Hematopoietic multipotent progenitor cell (in vitro differentiated cells): ENCODE measurements around the gene ERICH6. TPM values are rescaled to one million over a fixed set of nuclear protein-coding genes. Genes with fewer than 3 reads are reported as not detected.
A peak's percentile ranks its signal among the peaks of the same experiment; 100 is the strongest.

Experiments used
- DNase-seq, 3 donors: peaks; one replicate each; pipeline ENCODE4 v3.0.0-alpha.2; 2011 to 2015; ENCODE audit warnings: low read depth in 2 of 3, low spot score in 2 of 3
- total RNA-seq: library from RNA; depleted of rRNA; stranded (reverse); fragments of >200 nt; gene quantifications from one replicate; pipeline ENCODE4 v1.2.3, GENCODE V29; 2012

Gene ERICH6
- total RNA-seq, 1 donor, result not detected

DNA sequence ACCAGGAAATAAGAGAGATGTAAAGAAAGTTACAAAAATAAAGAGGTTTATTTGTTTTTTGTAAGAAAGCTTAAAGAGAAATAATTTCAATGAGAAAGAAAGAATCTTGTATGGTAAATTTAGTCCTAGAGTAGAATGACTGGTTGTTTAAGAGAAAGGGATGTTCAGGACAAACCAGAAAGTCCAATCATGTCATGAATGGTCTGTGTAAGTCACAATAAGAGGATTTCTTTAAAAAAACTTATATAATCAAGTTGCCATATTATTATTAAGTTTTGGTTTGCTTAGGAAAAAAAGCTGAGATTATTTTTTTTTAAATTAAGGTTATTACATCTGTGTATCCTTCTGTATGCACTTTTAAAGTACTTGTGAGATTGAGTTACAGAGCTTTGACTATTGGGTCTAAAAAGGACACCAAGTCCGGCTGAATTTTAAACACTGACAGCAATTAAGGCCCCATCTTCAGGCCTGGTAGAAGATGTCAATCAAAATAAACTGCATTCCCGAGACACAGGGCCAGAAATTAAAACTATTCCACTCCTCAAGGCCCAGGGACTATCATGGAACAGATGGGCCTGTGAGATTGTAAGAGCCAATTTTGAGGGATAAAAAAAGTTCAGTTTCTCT is 12.2 kb downstream of the ERICH6 start:
- no peak for DNase-seq

DNA sequence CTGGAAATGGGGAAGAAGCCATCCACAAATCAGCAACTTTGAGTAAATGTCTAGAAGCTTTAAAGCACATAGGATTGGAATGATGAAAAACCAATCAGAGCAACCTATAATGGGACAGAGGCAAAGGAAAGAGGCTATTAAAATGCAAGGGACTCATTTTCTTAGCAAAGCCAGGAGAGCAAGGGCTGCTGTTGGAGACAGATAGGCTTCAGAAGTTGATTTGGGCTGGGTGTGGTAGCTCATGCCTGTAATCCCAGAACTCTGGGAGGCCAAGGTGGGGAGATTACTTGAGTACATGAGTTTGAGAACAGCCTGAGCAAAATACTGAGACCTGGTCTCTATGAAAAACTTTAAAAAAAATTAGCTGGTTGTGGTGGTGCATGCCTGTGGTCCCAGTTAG is 16.1 kb downstream of the ERICH6 start:
- DNase-seq, result no peak

DNA sequence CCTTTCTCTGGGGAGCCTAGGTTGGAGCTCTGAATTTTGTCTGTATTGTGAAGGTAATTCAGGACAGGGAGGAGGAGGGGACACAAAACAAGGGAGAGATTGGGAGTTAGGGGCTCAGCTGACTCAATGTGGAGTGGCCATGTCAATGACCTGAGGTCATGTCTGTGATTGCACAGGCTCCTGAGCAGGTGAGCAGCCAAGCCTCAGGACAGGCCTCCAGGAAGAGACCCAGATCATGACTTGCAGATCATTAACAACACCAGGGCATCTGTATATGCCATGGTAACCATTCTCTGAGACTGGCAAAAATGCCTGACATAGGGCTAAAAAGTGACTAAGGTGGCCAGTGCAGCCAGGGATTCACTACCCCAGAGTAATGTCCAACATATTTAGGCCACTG is 20.9 kb downstream of the ERICH6 start:
- DNase-seq, result no peak

DNA sequence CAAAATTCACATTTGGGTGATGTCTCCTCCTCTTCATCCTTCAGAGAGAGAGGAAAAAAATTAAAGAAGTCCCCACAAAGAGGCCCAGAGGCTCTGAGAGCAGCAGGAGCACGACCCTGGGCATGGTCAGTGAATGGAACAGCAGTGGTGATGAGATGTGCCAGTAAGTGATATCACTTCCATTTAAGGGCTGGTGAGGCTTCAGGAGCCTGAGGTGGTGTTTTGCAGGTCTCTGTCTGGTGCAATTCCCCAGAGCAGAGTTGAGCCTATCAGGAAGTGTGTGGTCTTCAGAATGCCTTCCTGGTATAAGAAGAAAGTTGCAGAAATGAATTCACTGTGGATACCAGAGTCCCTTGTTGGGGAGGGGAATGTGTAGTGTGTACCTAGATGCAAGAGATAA is 21.4 kb downstream of the ERICH6 start:
- DNase-seq, result no peak

DNA sequence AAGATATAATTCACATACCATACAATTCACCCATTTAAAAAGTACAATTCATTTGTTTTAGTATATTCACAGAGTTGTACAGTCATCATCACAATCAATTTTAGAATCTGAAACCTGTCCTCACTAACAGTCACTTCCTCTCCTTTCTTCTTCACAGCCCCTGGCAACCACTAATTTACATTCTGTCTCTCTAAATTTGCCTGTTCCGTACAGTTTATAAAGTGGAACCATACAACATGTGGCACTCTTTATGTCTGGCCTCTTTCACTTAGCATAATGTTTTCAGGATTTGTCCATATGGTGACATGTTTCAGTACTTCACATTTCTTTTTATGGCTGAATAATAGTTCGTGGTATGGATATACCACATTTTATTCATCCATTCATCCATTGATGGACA is 22.7 kb downstream of the ERICH6 start:
- peak in 1 of 3 donors; percentile 64 for DNase-seq

DNA sequence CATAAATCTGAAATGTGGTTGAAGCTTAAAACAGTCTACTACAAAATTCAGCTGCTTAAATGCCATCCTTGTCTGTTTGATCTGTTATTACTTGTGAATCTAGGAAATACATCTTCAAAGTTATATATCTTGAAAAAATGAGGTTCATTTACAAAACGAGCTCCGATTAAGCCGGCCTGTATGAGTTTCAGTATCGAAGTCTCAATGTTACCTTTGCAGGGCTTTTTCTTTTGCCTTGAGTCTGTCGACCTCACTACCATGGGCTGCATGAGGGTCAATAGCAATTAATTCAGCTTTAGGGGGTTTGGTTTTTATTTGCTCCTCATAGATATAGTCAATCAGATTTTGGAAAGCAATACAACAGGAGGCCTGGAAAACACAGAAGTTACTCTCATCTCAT is 23.2 kb downstream of the ERICH6 start:
- no peak for DNase-seq

DNA sequence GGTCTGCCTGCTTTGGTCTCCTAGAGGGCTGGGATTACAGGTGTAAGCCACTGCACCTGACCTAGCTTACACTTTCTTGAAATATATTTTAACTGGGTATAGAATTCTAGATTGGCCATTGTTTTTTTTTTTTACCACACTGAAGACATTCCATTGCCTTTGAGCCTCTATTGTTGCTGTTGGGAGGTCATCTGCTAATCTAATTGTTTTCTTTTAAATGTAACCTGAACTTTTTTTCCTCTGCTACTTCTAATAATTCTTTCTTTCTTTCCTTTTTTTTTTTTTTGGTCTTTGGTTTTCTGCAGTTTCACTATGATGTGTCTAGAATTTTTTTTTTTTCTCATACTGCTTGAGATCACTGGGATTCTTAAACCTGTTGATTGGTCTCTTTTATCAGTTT is 28.1 kb downstream of the ERICH6 start:
- DNase-seq, result peak in 1 of 3 donors; percentile 38

DNA sequence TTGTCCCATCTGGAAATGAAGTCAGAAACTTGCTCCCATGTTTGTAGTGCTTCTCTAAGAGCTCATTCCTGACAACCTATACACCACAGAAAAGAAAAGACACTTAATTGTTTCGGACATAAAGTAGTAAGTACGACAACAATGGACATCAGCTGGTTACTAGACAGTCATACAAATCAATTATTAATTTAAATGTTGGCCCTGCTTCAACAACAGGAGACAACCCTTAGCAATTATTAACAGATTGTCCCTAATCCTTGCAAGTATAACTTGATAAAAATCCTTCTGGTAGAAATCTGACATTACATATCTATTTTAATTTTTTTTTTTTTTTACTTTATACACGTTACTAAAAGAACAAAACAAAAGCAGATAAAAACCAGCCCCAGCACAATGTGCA is 29.8 kb downstream of the ERICH6 start:
- DNase-seq, result no peak

DNA sequence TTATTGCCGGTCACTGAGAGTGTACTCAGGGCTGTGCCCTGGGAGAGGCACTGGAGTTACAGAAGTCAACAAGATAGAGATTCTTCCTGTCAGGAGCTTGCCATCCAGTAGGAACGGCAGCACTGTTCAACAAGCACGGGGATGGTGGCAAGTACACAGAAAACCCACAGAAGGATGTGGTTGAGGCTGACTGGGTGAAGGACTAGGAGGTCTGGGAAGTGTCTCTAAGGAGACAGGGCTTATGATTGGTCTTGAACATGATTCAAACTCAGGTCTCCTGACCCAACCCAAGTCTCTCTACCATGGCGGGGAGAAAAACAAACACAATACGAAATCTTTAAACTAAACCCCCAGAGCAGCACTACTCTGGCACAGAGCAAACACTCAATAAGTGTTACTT is 37.6 kb downstream of the ERICH6 start:
- DNase-seq, result no peak

DNA sequence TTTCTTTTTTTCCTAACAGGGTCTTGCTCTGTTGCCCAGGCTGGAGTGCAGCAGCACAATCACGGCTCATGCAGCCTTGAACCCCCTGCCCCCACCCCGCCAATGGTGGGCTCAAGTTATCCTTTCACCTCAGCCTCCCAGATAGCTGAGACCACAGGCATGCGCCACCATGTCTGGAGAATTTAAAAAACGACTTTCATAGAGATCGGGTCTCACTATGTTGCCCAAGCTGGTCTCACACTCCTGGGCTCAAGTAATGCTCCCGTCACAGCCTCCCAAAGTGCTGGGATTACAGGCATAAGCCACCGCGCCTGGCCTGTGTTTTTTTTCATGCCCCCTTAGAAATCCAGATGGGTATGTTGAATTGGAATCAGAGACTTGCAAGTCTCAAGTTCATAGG is 40.3 kb downstream of the ERICH6 start:
- no peak for DNase-seq

DNA sequence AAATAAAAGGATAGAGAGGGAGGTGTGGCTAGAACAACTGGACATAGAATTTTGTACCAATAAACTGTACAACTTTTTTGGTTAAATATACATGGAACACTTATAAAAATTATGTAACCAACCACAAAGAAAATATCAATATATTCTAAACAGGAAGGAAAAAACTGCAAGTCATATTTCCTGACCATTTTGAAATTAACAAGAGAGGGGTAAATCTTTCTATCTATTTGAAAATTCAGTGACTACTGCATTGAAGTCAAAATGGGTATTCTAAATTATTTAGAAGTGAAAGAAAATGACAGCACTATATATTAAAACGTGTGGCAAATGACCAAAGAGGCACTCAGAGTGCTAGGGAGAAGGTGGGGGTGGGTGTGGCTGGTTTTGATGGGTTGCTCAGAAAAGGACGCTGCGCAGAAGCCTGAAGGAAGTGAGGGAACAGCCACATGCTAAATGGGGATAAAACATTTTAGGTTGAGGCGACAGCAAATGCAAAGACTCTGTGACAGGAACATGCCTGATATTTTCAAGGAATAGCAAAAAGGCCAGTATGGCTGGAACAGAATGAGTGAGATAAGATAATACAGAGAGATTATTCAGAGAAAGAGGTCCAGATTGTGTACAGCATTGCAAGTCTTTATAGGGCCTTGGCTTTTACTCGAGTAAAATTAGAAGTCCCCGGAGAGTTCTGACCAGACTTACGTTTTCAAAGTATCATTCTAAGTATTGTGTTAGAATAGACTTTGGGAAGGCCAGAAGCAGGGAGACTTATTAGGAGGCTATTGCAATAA is 41.1 kb downstream of the ERICH6 start:
- peak in 1 of 3 donors; percentile 34 for DNase-seq

DNA sequence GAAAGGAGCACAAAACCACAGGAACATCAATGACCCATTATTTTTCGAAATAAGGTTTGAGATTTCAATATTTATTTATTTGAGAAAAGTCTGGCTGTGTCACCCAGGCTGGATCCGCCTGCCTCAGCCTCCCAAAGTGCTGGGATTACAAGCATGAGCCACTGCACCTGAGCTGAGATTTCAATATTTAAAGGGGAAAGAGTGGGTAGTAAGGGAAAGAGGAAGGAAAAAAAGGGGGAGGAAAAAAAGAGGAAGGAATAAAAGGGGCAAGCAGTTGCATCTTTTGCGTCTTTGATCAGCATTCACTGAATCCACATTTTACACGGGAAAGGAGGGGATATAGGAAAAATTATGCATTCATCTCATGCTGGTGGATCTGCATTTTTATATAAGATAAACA is 47.4 kb downstream of the ERICH6 start:
- no peak for DNase-seq

DNA sequence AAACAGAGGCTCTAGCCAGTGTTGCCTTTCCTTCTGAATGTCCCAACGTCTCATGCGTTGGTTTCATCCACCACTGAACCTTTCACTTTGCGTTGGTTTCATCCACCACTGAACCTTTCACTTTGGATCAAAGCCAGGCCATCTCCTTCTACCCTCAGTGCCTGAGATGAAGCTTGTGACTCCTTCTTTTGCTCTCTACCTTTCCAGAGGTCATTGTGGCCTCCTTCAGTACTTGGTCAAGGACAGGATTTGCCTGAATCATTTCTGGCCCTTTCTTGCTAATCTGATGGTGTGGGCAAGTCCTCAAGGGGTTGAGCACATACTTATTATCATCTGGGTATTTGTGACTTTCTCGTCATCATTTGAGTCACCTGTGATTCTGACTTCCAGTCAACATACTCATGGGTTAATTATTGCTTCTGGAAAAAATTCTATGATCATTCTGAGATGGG is 50.6 kb downstream of the ERICH6 start:
- DNase-seq, result no peak

DNA sequence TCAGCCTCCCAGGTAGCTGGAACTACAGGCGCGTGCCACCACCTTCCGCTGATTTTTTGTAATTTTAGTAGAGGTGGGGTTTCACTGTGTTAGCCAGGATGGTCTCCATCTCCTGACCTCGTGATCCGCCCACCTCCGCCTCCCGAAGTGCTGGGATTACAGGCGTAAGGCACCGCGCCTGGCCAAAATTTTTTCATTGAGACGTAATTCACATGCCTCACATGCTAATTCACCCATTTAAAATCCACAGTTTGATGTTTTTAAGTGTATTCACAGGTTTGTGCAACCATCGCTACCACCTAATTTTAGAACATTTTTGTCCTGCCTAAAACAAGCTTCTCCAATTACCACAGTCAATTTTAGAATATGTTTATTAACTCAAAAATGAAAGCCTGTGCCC is 63.5 kb downstream of the ERICH6 start:
- no peak for DNase-seq

DNA sequence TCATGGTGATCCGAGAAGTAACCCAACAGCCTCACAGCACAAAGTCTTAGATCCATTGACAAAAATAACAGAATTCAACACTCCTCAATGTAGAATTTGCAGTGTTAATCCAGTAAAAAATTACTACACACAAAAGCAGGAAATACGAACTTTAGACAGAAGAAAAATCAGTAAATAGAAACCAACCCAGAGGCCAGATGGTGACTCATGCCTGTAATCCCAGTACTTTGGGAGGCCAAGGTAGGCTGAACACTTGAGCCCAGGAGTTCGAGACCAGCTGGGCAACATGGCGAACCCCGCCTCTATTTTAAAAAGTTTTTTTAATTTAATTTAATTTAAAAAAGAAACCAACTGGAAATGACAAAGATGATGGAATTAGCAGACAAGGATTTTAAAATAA is 64.5 kb downstream of the ERICH6 start:
- DNase-seq, result no peak

DNA sequence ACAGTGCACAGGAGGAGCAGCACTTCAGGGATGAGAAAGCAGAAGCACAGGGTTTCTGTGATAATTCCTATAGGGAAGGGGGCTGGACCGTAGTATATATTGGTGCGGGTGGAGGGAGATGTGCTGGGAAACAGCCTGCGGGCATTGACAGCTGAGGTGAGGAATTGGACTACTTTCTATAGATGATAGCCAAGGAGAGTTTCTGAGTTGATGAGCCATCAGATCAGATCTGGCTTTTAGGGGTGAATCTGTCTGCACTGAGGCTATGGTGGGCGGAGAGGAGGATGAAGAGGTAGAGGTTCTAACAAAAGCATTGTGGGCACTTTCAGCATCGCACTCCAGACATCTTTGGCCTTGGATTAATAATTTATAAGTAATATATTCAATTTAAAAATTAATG is 67.5 kb downstream of the ERICH6 start:
- DNase-seq, result no peak

DNA sequence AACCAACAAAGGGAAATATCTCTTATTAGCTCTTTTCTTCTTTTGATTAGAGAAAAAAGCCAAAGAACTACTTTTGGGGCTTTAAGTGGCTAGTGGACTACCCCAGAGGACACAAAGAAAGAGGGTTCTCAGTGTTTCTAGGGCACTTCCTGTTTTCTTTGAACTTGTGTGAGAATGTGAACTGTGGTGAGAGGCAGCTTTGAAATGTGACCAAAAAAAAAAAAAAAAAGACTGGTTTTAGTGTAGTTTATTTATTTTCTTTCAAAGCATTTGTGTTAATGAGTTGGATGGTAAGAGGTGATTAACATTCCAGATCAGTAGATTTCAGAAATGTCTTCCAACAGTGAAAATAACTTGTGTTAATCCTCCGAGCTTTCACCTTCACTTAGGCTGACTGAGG is 68.2 kb downstream of the ERICH6 start:
- DNase-seq, result peak in 2 of 3 donors; percentile 36 to 81

DNA sequence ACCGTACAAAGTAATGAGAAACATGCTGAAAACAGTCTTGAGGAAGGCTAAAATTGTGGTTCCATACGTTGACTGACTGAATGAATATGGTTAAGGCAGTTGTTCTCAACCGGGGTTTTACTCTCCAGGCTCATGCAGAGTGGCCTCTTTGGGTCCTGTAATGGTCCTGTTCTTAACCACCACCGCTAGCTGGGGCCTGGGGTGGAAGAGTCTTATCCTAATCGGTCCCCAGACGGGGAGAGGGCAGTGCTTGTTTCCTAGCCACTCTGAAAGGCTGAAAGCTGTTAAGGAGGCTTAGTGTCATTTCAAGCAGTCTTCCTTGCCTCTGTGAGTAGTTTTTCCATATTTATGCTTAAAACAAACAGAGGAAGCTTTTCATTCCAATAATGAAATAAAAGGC is 68.6 kb downstream of the ERICH6 start:
- no peak for DNase-seq

DNA sequence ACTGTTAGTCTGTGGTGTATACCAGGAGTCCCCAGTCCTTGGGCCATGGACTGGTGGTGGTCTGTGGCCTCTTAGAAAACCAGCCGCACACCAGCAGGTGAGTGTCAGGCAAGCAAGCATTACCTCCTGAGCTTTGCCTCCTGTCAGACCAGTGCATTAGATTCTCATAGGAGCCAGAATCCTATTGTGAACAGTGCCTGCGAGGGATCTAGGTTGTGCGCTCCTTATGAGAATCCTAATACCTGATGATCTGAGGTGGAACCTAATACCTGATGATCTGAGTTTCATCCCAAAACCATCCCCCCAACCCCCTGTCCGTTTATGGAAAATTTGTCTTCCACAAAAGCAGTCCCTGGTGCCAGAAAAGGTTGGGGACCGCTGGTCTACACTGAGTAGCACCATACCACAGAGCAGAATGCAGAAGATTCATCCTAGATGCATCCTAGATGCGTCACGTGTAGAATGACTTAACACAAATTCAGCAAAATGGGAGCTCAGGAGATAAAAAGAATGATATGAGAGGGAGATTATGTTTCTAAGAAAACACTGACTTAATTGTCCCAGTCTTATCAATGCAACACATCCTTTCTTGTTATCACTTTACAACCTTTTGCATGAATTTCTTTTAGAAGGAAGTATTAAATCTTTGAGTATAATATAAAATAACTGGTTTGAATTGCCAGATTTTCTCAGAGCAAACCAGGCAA is 72.1 kb downstream of the ERICH6 start:
- DNase-seq, result no peak

DNA sequence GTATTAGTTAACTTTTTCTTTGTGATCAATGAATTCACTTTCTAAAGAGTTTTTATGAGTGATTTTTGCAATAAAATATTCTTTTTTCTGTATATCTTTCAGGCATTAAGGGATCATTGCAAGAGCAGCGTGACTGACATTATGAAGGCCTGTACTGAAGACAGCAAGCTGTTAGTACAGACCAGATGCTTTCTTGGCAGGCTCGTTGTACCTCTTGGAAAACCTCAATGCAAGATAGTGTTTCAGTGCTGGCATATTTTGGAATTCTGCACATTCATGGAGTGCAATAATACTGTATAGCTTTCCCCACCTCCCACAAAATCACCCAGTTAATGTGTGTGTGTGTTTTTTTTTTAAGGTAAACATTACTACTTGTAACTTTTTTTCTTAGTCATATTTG is 76.2 kb downstream of the ERICH6 start:
- DNase-seq, result no peak

DNA sequence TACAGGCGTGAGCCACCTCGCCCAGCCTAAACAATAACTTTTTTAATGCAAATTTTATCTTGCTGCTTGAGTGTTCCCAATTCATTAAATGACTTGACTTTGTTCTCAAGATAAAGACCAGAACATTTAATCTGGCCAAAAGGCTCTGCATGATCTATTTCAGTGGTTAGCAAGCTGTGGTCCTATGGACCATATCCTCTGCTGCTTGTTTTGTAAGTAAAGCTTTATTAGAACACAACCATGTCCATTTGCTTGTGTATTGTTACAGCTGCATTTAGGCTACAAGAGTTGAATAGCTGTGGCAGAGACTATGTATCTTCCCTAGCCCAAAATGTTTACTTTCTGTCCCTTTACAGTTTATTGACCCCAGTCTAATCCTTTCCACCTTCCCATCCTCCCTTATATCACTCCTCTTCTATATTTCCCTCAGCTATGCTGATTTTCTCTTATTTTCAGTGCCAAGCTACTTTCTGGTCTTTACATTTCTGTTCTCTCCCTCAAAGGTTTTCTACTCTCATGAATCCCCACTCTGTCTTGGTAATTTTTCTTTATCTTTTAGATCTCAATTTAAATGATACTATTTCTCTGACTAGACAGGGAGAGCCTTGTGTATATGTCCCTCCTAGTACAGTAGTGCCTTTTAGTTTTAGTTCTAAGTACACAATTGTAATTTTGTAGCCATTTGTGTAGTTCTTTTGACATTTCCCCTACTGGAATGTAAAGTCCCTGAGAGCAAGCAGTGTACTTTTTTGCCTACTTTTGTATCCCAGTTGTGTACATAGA is 77.4 kb downstream of the ERICH6 start:
- no peak for DNase-seq
